ENCODE results near the gene ZNF48. TPM values are rescaled to one million over a fixed set of nuclear protein-coding genes. Genes with fewer than 3 reads are reported as not detected.
"Not testable (repeated sequence)": the region's sequence is repeated elsewhere in the genome, so short reads cannot be mapped to it uniquely, and the experiment has no call there.

ZNF48 gene
- total RNA-seq, 2 experiments from 2014 or later: 13.7 to 13.9 TPM

DNA sequence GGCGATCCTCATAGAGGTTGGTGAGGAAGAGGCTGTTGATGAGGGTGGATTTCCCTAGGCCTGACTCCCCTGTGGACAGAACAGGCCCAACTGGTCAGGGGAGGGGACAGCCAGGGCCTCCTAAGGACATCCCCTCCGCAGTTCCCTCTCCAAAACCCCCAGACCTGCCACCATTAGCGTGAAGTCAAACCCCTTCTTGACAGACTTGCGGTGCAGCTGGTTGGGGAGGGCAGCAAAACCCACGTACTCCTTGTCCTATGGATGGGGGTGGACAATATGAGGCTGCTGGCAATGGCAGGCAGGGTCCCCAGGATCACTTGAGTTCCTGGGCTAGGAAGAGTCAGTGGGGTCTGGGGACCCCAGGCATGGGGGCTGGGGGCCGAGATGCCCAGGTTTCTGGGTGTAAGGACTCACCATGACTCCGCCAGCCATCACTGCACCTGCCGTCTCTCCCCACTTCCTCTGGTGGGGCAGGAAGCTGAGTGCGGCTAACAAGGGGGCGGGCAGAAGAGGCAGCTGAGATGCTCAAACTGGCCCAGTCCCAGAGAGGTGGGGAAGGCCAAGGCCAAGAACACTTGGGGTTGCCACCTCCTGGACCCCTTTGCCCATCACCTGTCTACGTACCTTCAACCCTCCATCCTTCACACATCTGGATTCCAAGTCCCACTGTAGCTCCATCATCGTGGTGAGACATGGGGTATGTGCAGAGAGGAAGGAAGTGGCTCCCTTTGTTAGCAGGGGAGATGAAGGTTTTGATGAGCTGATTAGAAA, 12.9 kb upstream of the ZNF48 start, which contains the start of gene SEPTIN1:
TSS of gene SEPTIN1 (minus strand) at position 451 of the 771 bp plus-strand sequence. CDS start at position 432, 19 bp downstream.
- H3K9me3 Mint-ChIP-seq: no peaks in the 10 kb centered on the region
- H3K36me3 Mint-ChIP-seq (ENCODE audit: low read depth): peaks cover 41% of the 10 kb centered on the region
- peaks cover 59% of the 10 kb centered on the region for H3K4me1 Mint-ChIP-seq
- CTCF ChIA-PET: interaction anchor here (0.8 to 2.8 kb wide), 15 partner anchors 9 to 233 kb away, joined by 3 to 21 read pairs (median 6); partner anchors contain the start of genes DCTPP1, ZNF48 and ZNF771
- peak within 1 kb of the TSS; percentile 90 for H3K4me3 Mint-ChIP-seq
- no peaks in the 10 kb centered on the region for H3K27me3 Mint-ChIP-seq
- H3K27ac Mint-ChIP-seq: peak within 1 kb of the TSS; percentile 90
- peak; percentile 87 for DNase-seq
- POLR2A ChIA-PET: interaction anchor here (0.6 to 1.2 kb wide), 4 partner anchors 11 to 250 kb away, joined by 3 to 9 read pairs (median 4); partner anchors contain the start of gene ZNF48

DNA sequence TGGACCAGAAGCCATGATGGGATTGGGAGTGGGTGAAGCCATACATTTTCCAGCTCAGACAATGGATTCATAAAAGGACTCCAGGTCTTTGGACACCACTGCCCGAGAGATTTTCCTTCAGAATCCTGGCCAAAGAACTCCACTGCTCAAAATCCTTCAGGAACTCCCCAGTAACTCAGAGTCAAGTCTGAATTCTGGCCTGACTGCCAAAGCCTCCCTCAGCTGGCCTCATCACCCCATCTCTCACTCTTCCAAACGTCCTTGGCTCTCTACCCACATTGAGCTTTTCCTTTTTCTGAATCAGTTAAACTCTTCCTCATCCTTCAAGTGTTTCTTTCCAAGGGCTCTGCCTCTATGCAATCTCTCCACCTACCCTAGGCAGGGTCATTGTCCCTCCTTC, 11.7 kb upstream of the ZNF48 start:
- Mint-ChIP-seq H3K4me3 (peak overlapping the region; percentile 90), H3K27ac (peak overlapping the region; percentile 90), H3K36me3 (ENCODE audit: low read depth) (peaks cover 33% of the 10 kb centered on the region), H3K9me3 (no peaks in the 10 kb centered on the region), H3K27me3 (no peaks in the 10 kb centered on the region), H3K4me1 (peaks cover 49% of the 10 kb centered on the region)
- POLR2A ChIA-PET: no interaction called here
- CTCF ChIA-PET: interaction anchor here (1.0 to 2.8 kb wide), 12 partner anchors 10 to 49 kb away, joined by 3 to 21 read pairs (median 7); partner anchors contain the start of genes CD2BP2, DCTPP1, ZNF48 and ZNF771
- no peak for DNase-seq

DNA sequence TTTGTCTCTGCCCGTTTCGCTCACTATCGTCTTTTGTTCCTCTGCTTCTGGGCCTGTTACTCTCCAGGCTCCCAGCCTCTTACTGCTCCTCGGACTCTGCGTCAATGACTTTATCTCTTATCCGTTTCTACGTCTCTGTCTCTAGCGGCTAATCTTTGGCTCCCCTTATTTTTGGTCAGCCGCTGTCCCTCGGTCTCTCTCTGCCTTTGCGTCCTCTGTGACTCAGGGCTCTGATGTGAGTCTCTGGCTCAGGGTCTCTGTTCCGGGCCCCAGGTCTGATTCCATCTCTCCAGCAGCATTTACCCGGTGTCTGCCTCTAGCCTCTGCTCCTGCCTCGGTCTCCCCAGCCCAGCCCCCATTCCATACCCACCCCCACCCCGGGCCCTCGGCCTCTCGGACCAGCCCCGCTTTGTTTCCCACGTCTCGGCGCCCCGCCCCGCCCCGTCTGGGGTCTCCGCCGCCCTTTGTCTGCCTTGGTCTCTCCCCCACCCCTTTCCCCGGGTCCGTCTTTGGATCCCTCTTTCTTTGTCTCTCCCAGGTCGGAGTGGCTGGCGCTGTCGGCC, 547 bp upstream of the ZNF48 start:
- Mint-ChIP-seq H3K9me3 (no peaks in the 10 kb centered on the region), H3K27ac (peak overlapping the region; percentile 60), H3K4me1 (peaks cover 35% of the 10 kb centered on the region), H3K36me3 (ENCODE audit: low read depth) (peaks cover 22% of the 10 kb centered on the region), H3K4me3 (peak overlapping the region; percentile 80), H3K27me3 (no peaks in the 10 kb centered on the region)
- ChIA-PET CTCF (interaction anchor here (0.6 to 2.6 kb wide), 9 partner anchors 10 to 299 kb away, joined by 3 to 24 read pairs (median 5); partner anchors contain the start of genes SEPTIN1, TBC1D10B and ZNF771), POLR2A (interaction anchor here (0.7 to 1.5 kb wide), 2 partner anchors 12 to 40 kb away, joined by 3 to 9 read pairs; partner anchors contain the start of genes CD2BP2 and SEPTIN1)
- no peak for DNase-seq

DNA sequence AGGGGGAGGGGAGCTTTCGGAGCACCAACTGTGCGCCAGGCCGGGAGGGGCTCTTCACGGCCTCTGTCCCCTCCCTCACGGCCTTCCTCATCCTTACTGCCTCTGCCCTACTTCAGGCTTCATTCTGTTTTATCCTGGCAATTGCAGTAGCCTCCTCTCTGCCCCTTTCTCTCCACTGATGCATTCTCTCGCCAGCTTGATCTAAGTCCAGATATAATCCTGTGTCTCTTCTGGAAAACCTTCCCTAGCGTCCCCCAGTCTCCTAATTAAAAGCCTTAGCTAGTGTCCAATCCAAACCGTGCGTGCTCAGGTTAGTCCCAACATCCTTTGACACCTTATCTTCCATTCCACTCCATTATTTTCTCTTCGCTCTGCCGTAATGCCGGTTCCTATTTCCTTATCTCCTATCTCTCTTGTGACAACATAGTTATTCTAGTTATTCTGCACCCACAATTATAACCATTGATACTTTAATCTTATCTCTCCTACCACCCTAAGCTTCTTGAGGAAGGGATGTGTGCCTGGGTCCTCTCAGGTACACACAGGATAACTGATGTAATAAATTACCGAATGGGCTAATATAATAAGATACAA, 869 bp downstream of the ZNF48 start:
- no peak for DNase-seq
- no peaks in the 10 kb centered on the region for H3K27me3 Mint-ChIP-seq
- peak overlapping the region; percentile 87 for H3K27ac Mint-ChIP-seq
- H3K4me1 Mint-ChIP-seq: peaks cover 44% of the 10 kb centered on the region
- POLR2A ChIA-PET: interaction anchor here (1.5 kb wide), 1 partner anchor 14 kb away, joined by 9 read pairs; the partner anchor contains the start of gene SEPTIN1
- no peaks in the 10 kb centered on the region for H3K9me3 Mint-ChIP-seq
- H3K36me3 Mint-ChIP-seq (ENCODE audit: low read depth): peaks cover 22% of the 10 kb centered on the region
- H3K4me3 Mint-ChIP-seq: peak overlapping the region; percentile 95
- CTCF ChIA-PET: interaction anchor here (0.6 to 2.6 kb wide), 12 partner anchors 9 to 298 kb away, joined by 3 to 24 read pairs (median 4); partner anchors contain the start of genes DCTPP1, MYL11, SEPTIN1 and TBC1D10B

DNA sequence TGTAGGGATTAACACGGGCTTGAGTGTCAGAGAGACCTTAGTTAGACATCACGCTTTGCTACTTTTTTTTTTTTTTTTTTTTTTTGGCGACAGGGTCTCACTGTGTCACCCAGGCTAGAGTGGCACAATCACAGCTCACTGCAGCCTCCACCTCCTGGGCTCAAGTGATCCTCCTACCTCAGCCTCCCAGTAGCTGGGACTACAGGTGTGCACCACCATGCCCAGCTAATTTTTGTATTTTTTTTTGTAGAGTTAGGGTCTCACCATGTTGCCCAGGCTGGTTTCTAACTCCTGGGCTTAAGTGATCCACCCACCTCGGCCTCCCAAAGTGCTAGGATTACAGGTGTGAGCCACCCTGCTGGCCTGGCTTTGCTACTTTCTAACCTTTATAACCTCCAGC, 1.4 kb downstream of the ZNF48 start:
- peaks cover 50% of the 10 kb centered on the region for H3K4me1 Mint-ChIP-seq
- peaks cover 22% of the 10 kb centered on the region for H3K36me3 Mint-ChIP-seq (ENCODE audit: low read depth)
- H3K9me3 Mint-ChIP-seq, DNase-seq, POLR2A ChIA-PET, H3K27me3 Mint-ChIP-seq: not testable (repeated sequence)
- H3K27ac Mint-ChIP-seq: peak overlapping the region; percentile 50
- H3K4me3 Mint-ChIP-seq: peak overlapping the region; percentile 95
- CTCF ChIA-PET: interaction anchor here (0.6 to 2.6 kb wide), 7 partner anchors 12 to 272 kb away, joined by 3 to 24 read pairs (median 5); partner anchors contain the start of genes MYL11, SEPTIN1, TBC1D10B and ZNF771

DNA sequence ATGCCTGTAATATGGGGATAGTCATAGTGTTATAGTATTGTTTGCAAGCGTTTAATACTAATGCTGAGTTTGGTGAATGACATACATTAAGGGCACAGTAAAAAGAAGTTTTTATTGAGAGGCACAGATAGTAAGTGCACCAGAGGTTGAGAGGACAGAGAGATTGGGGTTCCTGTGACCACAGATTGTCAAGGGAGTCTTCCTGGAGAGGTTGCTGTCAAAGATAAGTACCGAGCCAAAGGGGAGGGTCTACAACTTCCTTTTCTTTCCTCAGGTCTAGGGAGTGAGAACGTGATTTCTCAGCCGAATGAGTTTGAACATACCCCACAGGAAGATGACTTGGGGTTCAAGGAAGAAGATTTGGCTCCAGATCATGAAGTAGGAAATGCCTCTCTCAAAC, 1.8 kb downstream of the ZNF48 start:
- H3K4me3 Mint-ChIP-seq: peak overlapping the region; percentile 95
- H3K4me1 Mint-ChIP-seq: peaks cover 51% of the 10 kb centered on the region
- ChIA-PET POLR2A (no interaction called here), CTCF (interaction anchor here (2.5 to 3.2 kb wide), 2 partner anchors 11 to 14 kb away, joined by 11 to 18 read pairs; partner anchors contain the start of genes SEPTIN1 and ZNF771)
- no peaks in the 10 kb centered on the region for H3K9me3 Mint-ChIP-seq
- H3K36me3 Mint-ChIP-seq (ENCODE audit: low read depth): peaks cover 22% of the 10 kb centered on the region
- no peaks in the 10 kb centered on the region for H3K27me3 Mint-ChIP-seq
- no peak for DNase-seq
- H3K27ac Mint-ChIP-seq: peak overlapping the region; percentile 50

DNA sequence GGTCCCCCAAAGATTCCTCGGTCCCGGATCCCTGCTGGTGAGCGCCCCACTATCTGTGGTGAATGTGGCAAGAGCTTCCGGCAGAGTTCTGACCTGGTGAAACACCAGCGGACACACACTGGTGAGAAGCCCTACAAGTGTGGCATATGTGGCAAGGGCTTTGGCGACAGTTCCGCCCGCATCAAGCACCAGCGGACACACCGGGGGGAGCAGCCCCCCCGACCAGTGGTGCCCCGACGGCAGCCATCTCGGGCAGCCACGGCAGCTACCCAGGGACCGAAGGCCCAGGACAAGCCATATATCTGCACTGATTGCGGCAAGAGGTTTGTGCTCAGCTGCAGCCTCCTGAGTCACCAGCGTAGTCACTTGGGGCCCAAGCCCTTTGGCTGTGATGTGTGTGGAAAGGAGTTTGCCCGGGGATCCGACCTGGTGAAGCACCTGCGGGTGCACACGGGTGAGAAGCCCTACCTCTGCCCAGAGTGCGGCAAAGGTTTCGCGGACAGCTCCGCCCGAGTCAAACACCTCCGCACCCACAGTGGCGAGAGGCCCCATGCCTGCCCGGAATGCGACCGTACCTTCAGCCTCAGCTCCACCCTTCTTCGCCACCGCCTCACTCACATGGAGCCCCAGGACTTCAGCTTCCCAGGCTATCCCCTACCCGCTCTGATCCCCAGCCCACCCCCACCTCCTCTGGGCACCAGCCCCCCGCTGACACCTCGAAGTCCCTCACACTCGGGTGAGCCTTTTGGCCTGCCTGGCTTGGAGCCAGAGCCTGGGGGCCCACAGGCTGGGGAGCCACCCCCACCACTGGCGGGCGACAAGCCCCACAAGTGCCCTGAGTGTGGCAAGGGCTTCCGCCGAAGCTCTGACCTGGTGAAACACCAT, 2.8 kb downstream of the ZNF48 start:
- H3K27ac Mint-ChIP-seq: no peak overlapping the region
- H3K9me3 Mint-ChIP-seq: no peaks in the 10 kb centered on the region
- H3K4me1 Mint-ChIP-seq: peaks cover 51% of the 10 kb centered on the region
- H3K4me3 Mint-ChIP-seq: no peak overlapping the region
- H3K36me3 Mint-ChIP-seq (ENCODE audit: low read depth): peaks cover 22% of the 10 kb centered on the region
- POLR2A ChIA-PET: no interaction called here
- H3K27me3 Mint-ChIP-seq: no peaks in the 10 kb centered on the region
- CTCF ChIA-PET: interaction anchor here (1.1 to 3.2 kb wide), 3 partner anchors 10 to 38 kb away, joined by 3 to 18 read pairs (median 11); partner anchors contain the start of genes SEPTIN1 and ZNF771
- DNase-seq: no peak

DNA sequence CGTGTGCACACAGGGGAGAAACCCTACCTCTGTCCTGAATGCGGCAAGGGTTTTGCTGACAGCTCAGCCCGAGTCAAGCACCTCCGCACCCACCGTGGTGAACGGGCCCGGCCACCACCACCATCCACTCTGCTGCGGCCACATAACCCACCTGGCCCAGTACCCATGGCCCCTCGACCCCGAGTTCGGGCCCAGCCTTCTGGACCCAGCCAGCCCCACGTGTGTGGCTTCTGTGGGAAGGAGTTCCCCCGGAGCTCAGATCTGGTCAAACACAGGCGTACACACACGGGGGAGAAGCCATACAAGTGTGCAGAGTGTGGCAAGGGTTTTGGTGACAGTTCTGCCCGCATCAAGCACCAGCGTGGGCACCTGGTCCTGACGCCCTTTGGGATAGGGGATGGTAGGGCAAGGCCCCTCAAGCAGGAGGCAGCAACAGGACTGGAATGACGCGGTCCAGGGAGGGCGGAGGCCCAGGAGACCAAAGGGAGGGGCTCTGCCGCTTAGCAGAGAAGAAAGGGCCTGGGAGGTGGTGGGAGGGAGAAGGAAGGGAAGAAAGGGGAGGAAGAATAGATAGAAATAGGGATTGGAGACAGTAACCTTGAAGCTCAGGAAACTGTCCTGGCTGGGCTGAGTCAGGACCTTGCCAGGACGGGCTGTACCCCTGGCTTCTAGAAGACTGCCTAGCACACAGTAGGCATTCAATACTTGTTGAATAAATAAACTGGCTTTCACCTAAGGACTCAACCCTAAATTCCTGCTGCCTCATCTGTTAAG, 3.6 kb downstream of the ZNF48 start:
- H3K4me1 Mint-ChIP-seq: peaks cover 51% of the 10 kb centered on the region
- no peak for DNase-seq
- POLR2A ChIA-PET: no interaction called here
- CTCF ChIA-PET: interaction anchor here (1.6 to 3.2 kb wide), 4 partner anchors 9 to 28 kb away, joined by 5 to 18 read pairs (median 8); partner anchors contain the start of genes SEPTIN1, TBC1D10B and ZNF771
- H3K4me3 Mint-ChIP-seq: no peak overlapping the region
- H3K27me3 Mint-ChIP-seq: peaks cover 1% of the 10 kb centered on the region
- H3K9me3 Mint-ChIP-seq: no peaks in the 10 kb centered on the region
- peaks cover 22% of the 10 kb centered on the region for H3K36me3 Mint-ChIP-seq (ENCODE audit: low read depth)
- peak overlapping the region; percentile 73 for H3K27ac Mint-ChIP-seq

DNA sequence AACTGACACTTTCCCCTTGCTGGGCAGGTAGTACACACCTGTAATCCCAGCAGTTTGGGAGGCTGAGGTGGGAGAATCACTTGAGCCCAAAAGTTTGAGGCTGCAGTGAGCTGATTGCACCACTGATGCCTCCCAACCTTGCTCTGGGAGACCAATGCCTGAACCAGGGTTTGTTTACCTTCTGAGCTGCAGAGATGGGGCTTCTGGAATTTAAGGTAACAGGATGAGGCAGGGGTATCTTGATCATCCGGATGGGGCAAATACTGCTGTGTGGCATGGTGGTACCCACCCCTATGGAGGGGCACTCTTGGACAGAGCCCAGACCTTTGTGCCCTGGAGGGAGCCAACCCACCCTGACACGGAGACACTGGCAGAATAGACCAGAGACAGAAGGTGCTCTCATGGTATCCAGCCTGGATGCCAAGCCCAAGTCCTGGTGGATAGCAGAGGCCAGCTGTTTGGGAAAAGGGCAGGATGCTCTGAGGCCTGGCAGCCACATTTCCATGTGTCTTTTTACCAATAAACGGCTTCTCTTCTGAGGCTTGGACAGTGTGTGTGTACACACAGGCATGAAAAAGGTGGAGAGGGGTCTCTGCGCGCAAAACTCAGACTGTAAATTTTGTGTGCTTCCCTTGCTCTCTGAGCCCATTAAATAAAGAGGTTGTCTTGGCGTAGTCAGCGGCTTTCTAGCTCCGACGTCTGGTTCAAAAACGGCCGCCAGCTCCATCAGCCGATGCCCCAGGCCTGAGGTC, 4.4 kb downstream of the ZNF48 start:
- H3K36me3 Mint-ChIP-seq (ENCODE audit: low read depth): peaks cover 22% of the 10 kb centered on the region
- H3K9me3 Mint-ChIP-seq: no peaks in the 10 kb centered on the region
- ChIA-PET POLR2A (no interaction called here), CTCF (interaction anchor here (0.6 to 3.2 kb wide), 5 partner anchors 8 to 28 kb away, joined by 3 to 18 read pairs (median 6); partner anchors contain the start of genes SEPTIN1, TBC1D10B and ZNF771)
- peak overlapping the region; percentile 78 for H3K4me3 Mint-ChIP-seq
- peaks cover 6% of the 10 kb centered on the region for H3K27me3 Mint-ChIP-seq
- peaks cover 45% of the 10 kb centered on the region for H3K4me1 Mint-ChIP-seq
- DNase-seq: no peak
- H3K27ac Mint-ChIP-seq: peak overlapping the region; percentile 82

DNA sequence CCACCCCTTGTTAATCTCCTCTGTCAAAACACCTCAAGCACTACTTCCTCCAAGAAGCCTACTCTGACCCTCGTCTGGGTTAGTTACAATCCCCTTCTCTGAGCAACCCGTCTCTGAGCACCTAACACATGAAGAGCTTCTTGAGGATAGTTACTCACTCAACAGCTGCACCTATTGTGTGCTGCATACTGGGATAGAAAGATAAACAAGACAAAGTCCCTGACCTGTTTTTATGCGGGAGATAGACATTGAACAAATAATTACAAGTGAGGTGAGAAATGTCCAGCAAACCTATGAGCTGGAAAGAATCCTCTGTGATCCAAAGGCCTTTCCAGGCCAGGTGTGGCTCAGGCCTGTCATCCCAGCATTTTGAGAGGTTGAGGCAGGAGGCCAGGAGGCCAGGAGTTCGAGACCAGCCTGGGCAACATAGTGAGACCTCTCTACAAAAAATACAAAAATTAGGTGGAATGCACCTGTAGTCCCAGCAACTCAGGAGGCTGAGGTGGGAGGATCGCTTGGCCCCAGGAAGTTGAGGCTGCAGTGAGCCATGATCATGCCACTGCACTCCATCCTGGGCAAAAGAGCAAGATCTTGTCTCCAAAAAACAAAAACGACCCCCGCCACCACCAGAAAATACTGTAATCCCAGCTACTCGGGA, 6.7 kb downstream of the ZNF48 start:
- no peak for DNase-seq
- POLR2A ChIA-PET: interaction anchor here (0.6 kb wide), 1 partner anchor 31 kb away, joined by 3 read pairs; the partner anchor contains the start of gene TBC1D10B
- Mint-ChIP-seq H3K4me1 (peaks cover 37% of the 10 kb centered on the region), H3K4me3 (peak overlapping the region; percentile 78), H3K9me3 (no peaks in the 10 kb centered on the region), H3K36me3 (ENCODE audit: low read depth) (peaks cover 15% of the 10 kb centered on the region), H3K27ac (no peak overlapping the region), H3K27me3 (peaks cover 6% of the 10 kb centered on the region)
- CTCF ChIA-PET: interaction anchor here (1.2 to 1.8 kb wide), 4 partner anchors 8 to 19 kb away, joined by 3 to 4 read pairs (median 4); partner anchors contain the start of gene SEPTIN1

Data from activated CD4-positive, alpha-beta T cell treated with anti-CD3 and anti-CD28 coated beads, Interleukin-2, amount 10 ng/mL, durations not matched to agents 7 days and 5 days (primary cell).